ACC112 (cell line): ENCODE data around the gene MAP3K12.

Experiments
- H2AFZ ChIP-seq: fragments of 200-600 bp; sonication (generic); one replicate; pipeline ENCODE4 v1.6.0; 2017; ENCODE audit warnings: antibody characterized with exemption, low read length; ENCODE audit not compliant: unreplicated experiment
- H3K27ac ChIP-seq: fragments of 200-600 bp; sonication (generic); 2 replicates; pipeline ENCODE4 v1.5.1; 2014; ENCODE audit warnings: low read depth, mild to moderate bottlenecking, antibody characterized with exemption, low read length, moderate library complexity
- H3K27me3 ChIP-seq: fragments of 200-600 bp; sonication (generic); 2 replicates; pipeline ENCODE4 v1.6.1; 2014; ENCODE audit warnings: mild to moderate bottlenecking, antibody characterized with exemption, low read length, moderate library complexity, mixed read lengths; ENCODE audit not compliant: insufficient read depth
- H3K36me3 ChIP-seq: fragments of 200-600 bp; sonication (generic); 2 replicates; pipeline ENCODE4 v1.6.1; 2016; ENCODE audit warnings: mild to moderate bottlenecking, antibody characterized with exemption, low read length, moderate library complexity, mixed read lengths; ENCODE audit not compliant: insufficient read depth
- H3K4me1 ChIP-seq: fragments of 200-600 bp; sonication (generic); one replicate; pipeline ENCODE4 v1.6.1; 2016; ENCODE audit warnings: low read length, mixed read lengths; ENCODE audit not compliant: insufficient read depth, unreplicated experiment, control insufficient read depth
- H3K4me3 ChIP-seq: fragments of 200-600 bp; sonication (generic); 2 replicates; pipeline ENCODE4 v1.5.1; 2014; ENCODE audit warnings: mild to moderate bottlenecking, low read depth, low read length
- H3K79me2 ChIP-seq: fragments of 200-600 bp; sonication (generic); one replicate; pipeline ENCODE4 v1.6.0; 2016; ENCODE audit warnings: low read length; ENCODE audit not compliant: control insufficient read depth, unreplicated experiment, insufficient read depth

MAP3K12 gene

GRCh38 chr12:53492188-53492587 is 7.1 kb downstream of the MAP3K12 start:
- peak overlapping the region; percentile 75 for H3K4me3 ChIP-seq

GRCh38 chr12:53489242-53489864 is 9.9 kb downstream of the MAP3K12 start:
- Histone ChIP-seq H3K79me2 (peaks cover 15% of the 10 kb centered on the region), H3K27ac (no peak overlapping the region), H3K27me3 (no peaks in the 10 kb centered on the region), H3K4me3 (no peak overlapping the region), H2AFZ (no peak overlapping the region), H3K4me1 (peaks cover 10% of the 10 kb centered on the region), H3K36me3 (no peaks in the 10 kb centered on the region)

More at GRCh38 chr12:53492188-53492587, 7.1 kb downstream of the MAP3K12 start:
- peak overlapping the region; percentile 52 for H3K27ac ChIP-seq
- peaks cover 32% of the 10 kb centered on the region for H3K79me2 ChIP-seq
- peaks cover 27% of the 10 kb centered on the region for H3K4me1 ChIP-seq
- no peaks in the 10 kb centered on the region for H3K27me3 ChIP-seq
- no peak overlapping the region for H2AFZ ChIP-seq
- H3K36me3 ChIP-seq, result no peaks in the 10 kb centered on the region

GRCh38 chr12:53486736-53487487 is 12.3 kb downstream of the MAP3K12 start:
- no peak overlapping the region for H3K27ac ChIP-seq
- no peak overlapping the region for H3K4me3 ChIP-seq
- H3K36me3 ChIP-seq, result peaks cover 4% of the 10 kb centered on the region; the same call in 1 of the 2 replicates
- H3K79me2 ChIP-seq, result peaks cover 3% of the 10 kb centered on the region
- no peak overlapping the region for H2AFZ ChIP-seq
- H3K27me3 ChIP-seq, result no peaks in the 10 kb centered on the region
- H3K4me1 ChIP-seq, result peaks cover 3% of the 10 kb centered on the region

- H3K4me1 ChIP-seq, result peaks cover 10% of the 10 kb centered on the region
- H2AFZ ChIP-seq, result no peak overlapping the region
- H3K79me2 ChIP-seq, result peaks cover 3% of the 10 kb centered on the region
- no peaks in the 10 kb centered on the region for H3K27me3 ChIP-seq
- H3K36me3 ChIP-seq, result peaks cover 8% of the 10 kb centered on the region; the same call in 1 of the 2 replicates
- no peak overlapping the region for H3K4me3 ChIP-seq
- H3K27ac ChIP-seq, result no peak overlapping the region
Measured at GRCh38 chr12:53485955-53486735, 13.1 kb downstream of the MAP3K12 start.

GRCh38 chr12:53484686-53485575 is 14.3 kb downstream of the MAP3K12 start:
- Histone ChIP-seq H3K79me2 (peaks cover 3% of the 10 kb centered on the region), H3K27ac (no peak overlapping the region), H3K4me3 (no peak overlapping the region), H2AFZ (no peak overlapping the region), H3K27me3 (no peaks in the 10 kb centered on the region), H3K36me3 (peaks cover 15% of the 10 kb centered on the region), H3K4me1 (peaks cover 22% of the 10 kb centered on the region)

- H2AFZ ChIP-seq, result no peak overlapping the region
- H3K27ac ChIP-seq, result no peak overlapping the region
- peaks cover under 1% of the 10 kb centered on the region for H3K79me2 ChIP-seq
- no peaks in the 10 kb centered on the region for H3K27me3 ChIP-seq
- no peak overlapping the region for H3K4me3 ChIP-seq
- H3K4me1 ChIP-seq, result peaks cover 31% of the 10 kb centered on the region
- H3K36me3 ChIP-seq, result peaks cover 24% of the 10 kb centered on the region
Measured at GRCh38 chr12:53483979-53484377, 15.3 kb downstream of the MAP3K12 start.

GRCh38 chr12:53483225-53483978 is 15.9 kb downstream of the MAP3K12 start:
- Histone ChIP-seq H3K27ac (no peak overlapping the region), H2AFZ (no peak overlapping the region), H3K79me2 (no peaks in the 10 kb centered on the region), H3K4me1 (peaks cover 37% of the 10 kb centered on the region), H3K36me3 (peaks cover 26% of the 10 kb centered on the region), H3K27me3 (no peaks in the 10 kb centered on the region), H3K4me3 (no peak overlapping the region)

GRCh38 chr12:53482626-53483168 is 16.6 kb downstream of the MAP3K12 start:
- Histone ChIP-seq H3K79me2 (peaks cover 4% of the 10 kb centered on the region), H3K4me1 (peaks cover 43% of the 10 kb centered on the region), H3K4me3 (no peak overlapping the region), H2AFZ (no peak overlapping the region), H3K36me3 (peaks cover 32% of the 10 kb centered on the region), H3K27ac (no peak overlapping the region), H3K27me3 (no peaks in the 10 kb centered on the region)

- H2AFZ ChIP-seq, result no peak overlapping the region
- H3K4me1 ChIP-seq, result peaks cover 44% of the 10 kb centered on the region
- H3K27me3 ChIP-seq, result no peaks in the 10 kb centered on the region
- H3K27ac ChIP-seq, result peak overlapping the region; percentile 44; the same call in 1 of the 2 replicates
- peaks cover 34% of the 10 kb centered on the region for H3K36me3 ChIP-seq
- peaks cover 8% of the 10 kb centered on the region for H3K79me2 ChIP-seq
- no peak overlapping the region for H3K4me3 ChIP-seq
Measured at GRCh38 chr12:53481939-53482586, 17.2 kb downstream of the MAP3K12 start.
